ENCODE data around the gene CRMP1. TPM values are rescaled to one million over a fixed set of nuclear protein-coding genes. Genes with fewer than 3 reads are reported as not detected.

The CRMP1 gene
- total RNA-seq, 1 experiment from 2014 or later = not detected

- no peak overlapping the region for H3K4me2 ChIP-seq
- H3K27ac ChIP-seq = no peak overlapping the region
- H3K9me3 ChIP-seq (ENCODE audit: insufficient read depth, low read depth) = no peaks in the 10 kb centered on the region
- H2AFZ ChIP-seq = no peak overlapping the region
- TF ChIP-seq CTCF (conservative IDR thresholded peaks at IDR 0.05) (no peak), EZH2 (IDR thresholded peaks at IDR 0.05; ENCODE audit: low read depth) (no peak)
- ChIA-PET POLR2A (ENCODE audit: unreplicated experiment) (no interaction called here), CTCF (no interaction called here)
- no peak overlapping the region for H3K4me3 ChIP-seq
- H4K20me1 ChIP-seq (ENCODE audit: insufficient read depth) = no peaks in the 10 kb centered on the region
- DNase-seq = no peak
- BruUV-seq (replicated peaks) = no TSS peak
- H3K4me1 ChIP-seq (replicated peaks; ENCODE audit: insufficient read depth) = no peaks in the 10 kb centered on the region
- H3K9me2 ChIP-seq (ENCODE audit: insufficient read depth) = no peaks in the 10 kb centered on the region
- intact Hi-C loops (cut with micrococcal nuclease; ENCODE audit: unreplicated experiment) = no loop called here
- H3K27me3 ChIP-seq (ENCODE audit: insufficient read depth, low read depth) = peaks cover 53% of the 10 kb centered on the region
- no peaks in the 10 kb centered on the region for H3K79me2 ChIP-seq (ENCODE audit: low read depth)
- H3K36me3 ChIP-seq (ENCODE audit: low read depth) = no peaks in the 10 kb centered on the region
- no peaks in the 10 kb centered on the region for H3F3A ChIP-seq (ENCODE audit: insufficient read depth, low read depth)
Observed at GRCh38 chr4:5921101-5921980, 28.5 kb upstream of the CRMP1 start.

GRCh38 chr4:5919571-5919970 is 26.7 kb upstream of the CRMP1 start:
- TF ChIP-seq EZH2 (IDR thresholded peaks at IDR 0.05; ENCODE audit: low read depth) (no peak), CTCF (conservative IDR thresholded peaks at IDR 0.05) (no peak)
- no TSS peak for BruUV-seq (replicated peaks)
- Histone ChIP-seq H3K27me3 (ENCODE audit: insufficient read depth, low read depth) (peaks cover 51% of the 10 kb centered on the region), H3K27ac (no peak overlapping the region), H3K4me1 (replicated peaks; ENCODE audit: insufficient read depth) (no peaks in the 10 kb centered on the region), H3K9me3 (ENCODE audit: insufficient read depth, low read depth) (no peaks in the 10 kb centered on the region), H3K4me2 (no peak overlapping the region), H3K79me2 (ENCODE audit: low read depth) (no peaks in the 10 kb centered on the region), H3K9me2 (ENCODE audit: insufficient read depth) (no peaks in the 10 kb centered on the region), H4K20me1 (ENCODE audit: insufficient read depth) (no peaks in the 10 kb centered on the region), H3K4me3 (no peak overlapping the region), H3K36me3 (ENCODE audit: low read depth) (no peaks in the 10 kb centered on the region), H2AFZ (no peak overlapping the region), H3F3A (ENCODE audit: insufficient read depth, low read depth) (no peaks in the 10 kb centered on the region)
- POLR2A ChIA-PET (ENCODE audit: unreplicated experiment) = no interaction called here
- CTCF ChIA-PET = no interaction called here
- DNase-seq = no peak
- intact Hi-C loops (cut with micrococcal nuclease; ENCODE audit: unreplicated experiment) = no loop called here

GRCh38 chr4:5919044-5919443 is 26.2 kb upstream of the CRMP1 start:
- POLR2A ChIA-PET (ENCODE audit: unreplicated experiment) = no interaction called here
- Histone ChIP-seq H3K27me3 (ENCODE audit: insufficient read depth, low read depth) (peaks cover 46% of the 10 kb centered on the region), H4K20me1 (ENCODE audit: insufficient read depth) (no peaks in the 10 kb centered on the region), H3K4me1 (replicated peaks; ENCODE audit: insufficient read depth) (no peaks in the 10 kb centered on the region), H3K9me2 (ENCODE audit: insufficient read depth) (no peaks in the 10 kb centered on the region), H3K9me3 (ENCODE audit: insufficient read depth, low read depth) (no peaks in the 10 kb centered on the region), H2AFZ (no peak overlapping the region), H3K27ac (no peak overlapping the region), H3K79me2 (ENCODE audit: low read depth) (no peaks in the 10 kb centered on the region), H3K4me2 (no peak overlapping the region), H3K4me3 (no peak overlapping the region), H3F3A (ENCODE audit: insufficient read depth, low read depth) (no peaks in the 10 kb centered on the region), H3K36me3 (ENCODE audit: low read depth) (no peaks in the 10 kb centered on the region)
- intact Hi-C loops (cut with micrococcal nuclease; ENCODE audit: unreplicated experiment) = no loop called here
- BruUV-seq (replicated peaks) = no TSS peak
- CTCF ChIA-PET = no interaction called here
- DNase-seq = no peak
- TF ChIP-seq EZH2 (IDR thresholded peaks at IDR 0.05; ENCODE audit: low read depth) (no peak), CTCF (conservative IDR thresholded peaks at IDR 0.05) (no peak)

Measured in PC-9 (cell line).